ENCODE data around the gene CDHR3. TPM values are rescaled to one million over a fixed set of nuclear protein-coding genes. Genes with fewer than 3 reads are reported as not detected.
A peak's percentile ranks its signal among the peaks of the same experiment; 100 is the strongest.

The CDHR3 gene
- total RNA-seq, 1 experiment from 2014 or later = 0.26 TPM

DNA sequence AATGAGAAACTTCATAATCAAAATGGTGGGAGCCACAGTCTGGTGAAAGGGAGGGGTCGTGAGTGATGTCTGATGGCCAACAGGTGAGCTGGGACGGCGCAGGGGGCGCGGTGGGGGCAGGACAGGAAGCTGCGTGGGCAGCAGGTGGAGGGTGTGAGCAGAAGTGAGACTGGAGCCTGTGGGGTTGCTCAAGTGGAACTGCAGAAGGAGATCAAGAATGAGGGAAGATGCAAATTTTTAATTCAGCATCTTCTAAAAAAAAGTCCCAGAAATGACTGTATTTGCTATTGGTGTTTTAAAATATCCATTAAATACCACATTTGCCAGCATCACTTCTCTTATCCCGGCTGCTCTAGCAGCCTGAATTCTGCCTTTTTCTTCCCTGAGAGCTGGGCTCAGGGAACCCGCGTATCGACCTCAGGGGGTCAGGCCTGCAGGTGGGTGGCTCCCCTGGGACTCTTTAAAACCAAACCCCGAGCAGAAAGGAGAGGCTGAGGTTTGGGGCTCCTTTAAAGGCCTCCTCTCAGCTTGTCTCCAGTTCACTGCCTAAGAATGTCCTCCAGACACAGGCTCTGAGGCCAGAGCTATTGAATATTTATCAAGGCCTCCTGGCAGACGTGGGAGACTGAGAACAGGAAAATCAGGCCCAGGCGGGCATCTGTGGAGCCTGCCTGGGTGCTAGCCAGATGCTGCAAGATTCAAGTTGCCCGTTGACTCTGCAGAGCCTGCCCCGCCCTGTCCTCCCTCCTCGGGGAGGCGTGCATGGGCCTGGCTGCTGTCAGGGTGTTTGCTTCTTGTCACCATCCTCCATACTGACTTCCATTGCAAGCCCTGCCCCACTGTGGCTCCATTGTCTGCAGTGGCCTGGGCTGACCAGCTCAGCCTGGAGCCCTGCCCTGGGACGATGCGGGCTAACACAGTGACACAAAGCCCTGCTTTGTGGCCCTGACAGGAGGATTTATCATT, 95.2 kb downstream of the CDHR3 start:
- no peak for DNase-seq (ENCODE audit: low read depth in 1 of 2, low spot score in 2 of 2)
- no peaks in the 10 kb centered on the region for H3K36me3 ChIP-seq
- no peak overlapping the region for H3K27ac ChIP-seq
- H3K27me3 ChIP-seq (replicated peaks) = 0 out of 2 replicates have a peak, but pooled peaks cover under 1% of the 10 kb centered on the region
- no peak overlapping the region for H3K4me3 ChIP-seq
- no peaks in the 10 kb centered on the region for H3K9me3 ChIP-seq (replicated peaks)
- no peaks in the 10 kb centered on the region for H3K4me1 ChIP-seq (replicated peaks)

DNA sequence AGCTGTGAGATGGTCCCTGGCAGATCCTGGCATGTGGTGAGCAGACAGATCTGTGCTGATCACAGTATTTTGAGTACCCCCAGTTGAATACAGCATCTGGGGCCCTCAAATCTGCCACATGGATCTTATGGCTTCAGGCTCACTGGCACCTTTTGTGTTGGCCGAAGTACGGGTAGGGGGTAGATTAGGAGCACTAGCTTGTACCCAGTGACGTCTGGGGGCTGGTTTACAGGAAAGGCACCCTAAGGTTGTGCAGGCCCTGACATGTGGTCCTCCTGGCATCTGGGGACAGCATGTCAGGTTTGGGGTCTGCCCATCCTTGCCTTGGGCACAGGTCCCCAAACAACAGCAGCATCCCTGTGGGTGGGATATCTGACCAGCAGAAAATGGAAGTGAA, 95.9 kb downstream of the CDHR3 start:
- DNase-seq (ENCODE audit: low read depth in 1 of 2, low spot score in 2 of 2) = no peak
- Histone ChIP-seq H3K27me3 (replicated peaks) (no peaks in the 10 kb centered on the region), H3K9me3 (replicated peaks) (no peaks in the 10 kb centered on the region), H3K4me3 (no peak overlapping the region), H3K27ac (no peak overlapping the region), H3K36me3 (no peaks in the 10 kb centered on the region), H3K4me1 (replicated peaks) (no peaks in the 10 kb centered on the region)

GRCh38 chr7:106059556-106059955, 96.5 kb downstream of the CDHR3 start:
- H3K4me3 ChIP-seq = no peak overlapping the region
- H3K27me3 ChIP-seq (replicated peaks) = no peaks in the 10 kb centered on the region
- DNase-seq (ENCODE audit: low read depth in 1 of 2, low spot score in 2 of 2) = no peak
- no peaks in the 10 kb centered on the region for H3K9me3 ChIP-seq (replicated peaks)
- no peaks in the 10 kb centered on the region for H3K36me3 ChIP-seq
- peaks cover under 1% of the 10 kb centered on the region; the same call in 1 of the 2 replicates for H3K4me1 ChIP-seq (replicated peaks)
- H3K27ac ChIP-seq = no peak overlapping the region

- no peaks in the 10 kb centered on the region for H3K27me3 ChIP-seq (replicated peaks)
- H3K27ac ChIP-seq = no peak overlapping the region
- H3K9me3 ChIP-seq (replicated peaks) = no peaks in the 10 kb centered on the region
- no peak for DNase-seq (ENCODE audit: low read depth in 1 of 2, low spot score in 2 of 2)
- H3K4me3 ChIP-seq = no peak overlapping the region
- H3K36me3 ChIP-seq = no peaks in the 10 kb centered on the region
- H3K4me1 ChIP-seq (replicated peaks) = peaks cover 9% of the 10 kb centered on the region
Observed at GRCh38 chr7:106060394-106060920, 97.4 kb downstream of the CDHR3 start.

- Histone ChIP-seq H3K4me3 (no peak overlapping the region), H3K27me3 (replicated peaks) (no peaks in the 10 kb centered on the region), H3K27ac (no peak overlapping the region), H3K36me3 (no peaks in the 10 kb centered on the region), H3K9me3 (replicated peaks) (no peaks in the 10 kb centered on the region), H3K4me1 (replicated peaks) (peaks cover 14% of the 10 kb centered on the region)
- DNase-seq (ENCODE audit: low read depth in 1 of 2, low spot score in 2 of 2) = no peak
Observed at GRCh38 chr7:106061301-106061979, 98.4 kb downstream of the CDHR3 start.

DNA sequence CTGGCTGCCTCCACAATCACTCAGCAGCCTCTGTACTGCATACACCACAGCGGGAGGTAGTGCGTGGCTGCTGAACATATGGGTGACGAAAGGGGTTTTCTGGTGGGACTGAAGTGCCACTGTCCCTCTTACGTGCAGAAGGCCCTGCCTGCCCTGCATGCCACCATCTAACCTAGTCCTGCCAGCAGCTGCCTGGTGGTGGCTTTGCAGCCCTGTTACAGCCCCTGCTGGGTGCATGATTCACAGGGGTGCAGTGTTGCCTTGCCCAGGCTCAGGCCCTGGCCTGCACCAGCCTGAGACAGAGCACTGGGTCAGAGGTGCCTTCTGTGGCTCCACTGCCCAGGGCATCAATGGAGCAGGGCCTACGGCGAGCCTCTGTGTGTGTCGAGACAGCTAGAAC, 98.9 kb downstream of the CDHR3 start:
- no peak for DNase-seq (ENCODE audit: low read depth in 1 of 2, low spot score in 2 of 2)
- H3K4me3 ChIP-seq = no peak overlapping the region
- no peaks in the 10 kb centered on the region for H3K9me3 ChIP-seq (replicated peaks)
- no peaks in the 10 kb centered on the region for H3K36me3 ChIP-seq
- peaks cover 14% of the 10 kb centered on the region for H3K4me1 ChIP-seq (replicated peaks)
- no peaks in the 10 kb centered on the region for H3K27me3 ChIP-seq (replicated peaks)
- H3K27ac ChIP-seq = no peak overlapping the region

DNA sequence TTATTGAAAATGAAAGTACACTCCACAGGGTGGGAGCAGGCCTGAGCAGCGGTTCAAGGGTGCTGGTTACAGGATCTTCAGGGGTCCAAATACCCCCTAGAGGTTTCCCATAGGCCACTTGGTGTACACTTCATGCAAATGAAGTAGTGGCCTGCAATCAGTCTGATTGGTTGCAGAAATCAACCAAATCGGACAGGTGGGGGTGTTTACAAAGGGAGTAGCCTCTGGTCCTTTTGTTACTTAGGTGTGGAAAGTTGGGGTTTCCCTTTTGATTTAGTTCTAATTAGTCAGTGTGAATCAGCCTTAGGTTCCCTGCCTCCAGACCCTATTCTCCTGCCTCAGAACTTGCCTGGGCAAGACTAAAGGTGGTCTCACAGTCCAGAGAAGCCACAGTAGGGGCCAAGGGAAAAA, 99.5 kb downstream of the CDHR3 start:
- Histone ChIP-seq H3K4me1 (replicated peaks) (peaks cover 14% of the 10 kb centered on the region), H3K4me3 (no peak overlapping the region), H3K27ac (no peak overlapping the region), H3K9me3 (replicated peaks) (no peaks in the 10 kb centered on the region), H3K27me3 (replicated peaks) (no peaks in the 10 kb centered on the region), H3K36me3 (no peaks in the 10 kb centered on the region)
- DNase-seq (ENCODE audit: low read depth in 1 of 2, low spot score in 2 of 2) = no peak

DNA sequence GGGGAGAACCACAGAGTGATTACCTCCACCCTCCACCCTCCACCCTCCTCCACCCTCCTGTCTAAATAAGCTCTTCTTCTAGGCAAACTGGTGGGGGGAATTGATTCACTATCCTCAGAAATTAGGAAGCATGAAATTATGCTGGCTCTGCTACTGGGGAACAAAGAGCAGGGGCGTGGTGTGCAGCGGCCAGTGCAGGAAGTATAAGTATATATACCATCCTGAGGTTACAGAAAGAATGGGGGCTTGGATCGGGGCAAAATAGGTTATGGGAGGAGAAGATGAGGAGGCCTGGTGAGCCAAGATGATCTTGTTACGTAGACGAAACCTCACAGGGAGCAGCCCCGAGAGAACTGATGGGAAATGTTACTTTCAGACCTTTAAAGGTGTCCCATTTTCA, 100.0 kb downstream of the CDHR3 start:
- no peak for DNase-seq (ENCODE audit: low read depth in 1 of 2, low spot score in 2 of 2)
- peaks cover 14% of the 10 kb centered on the region for H3K4me1 ChIP-seq (replicated peaks)
- H3K27me3 ChIP-seq (replicated peaks) = no peaks in the 10 kb centered on the region
- H3K4me3 ChIP-seq = no peak overlapping the region
- H3K36me3 ChIP-seq = no peaks in the 10 kb centered on the region
- no peaks in the 10 kb centered on the region for H3K9me3 ChIP-seq (replicated peaks)
- no peak overlapping the region for H3K27ac ChIP-seq

- H3K36me3 ChIP-seq = no peaks in the 10 kb centered on the region
- H3K27ac ChIP-seq = no peak overlapping the region
- H3K9me3 ChIP-seq (replicated peaks) = no peaks in the 10 kb centered on the region
- peaks cover 14% of the 10 kb centered on the region for H3K4me1 ChIP-seq (replicated peaks)
- no peak for DNase-seq (ENCODE audit: low read depth in 1 of 2, low spot score in 2 of 2)
- no peak overlapping the region for H3K4me3 ChIP-seq
- no peaks in the 10 kb centered on the region for H3K27me3 ChIP-seq (replicated peaks)
Observed at GRCh38 chr7:106063692-106064091, 100.6 kb downstream of the CDHR3 start.

DNA sequence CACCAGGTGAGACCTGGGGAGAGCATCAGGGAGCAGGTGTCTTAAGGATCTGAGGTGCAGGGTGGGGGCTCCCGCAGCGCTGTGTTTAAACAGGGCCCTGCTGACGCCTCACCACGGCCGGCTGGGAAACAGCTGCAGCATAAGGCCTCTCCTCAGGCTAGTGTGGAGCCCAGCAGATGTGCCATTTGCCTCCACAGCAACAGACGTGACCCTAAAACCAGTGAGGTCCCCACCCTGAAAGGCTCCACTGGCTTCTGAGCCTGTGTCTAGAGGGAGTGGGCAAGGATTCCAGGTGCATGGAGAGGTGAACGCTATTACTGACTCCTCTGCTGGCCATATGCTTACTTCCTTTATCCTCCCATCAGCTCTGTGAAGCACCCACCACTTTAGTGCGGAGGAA, 101.3 kb downstream of the CDHR3 start:
- H3K4me3 ChIP-seq = no peak overlapping the region
- no peak for DNase-seq (ENCODE audit: low read depth in 1 of 2, low spot score in 2 of 2)
- H3K27ac ChIP-seq = no peak overlapping the region
- no peaks in the 10 kb centered on the region for H3K27me3 ChIP-seq (replicated peaks)
- peaks cover 14% of the 10 kb centered on the region for H3K4me1 ChIP-seq (replicated peaks)
- H3K9me3 ChIP-seq (replicated peaks) = no peaks in the 10 kb centered on the region
- no peaks in the 10 kb centered on the region for H3K36me3 ChIP-seq

DNA sequence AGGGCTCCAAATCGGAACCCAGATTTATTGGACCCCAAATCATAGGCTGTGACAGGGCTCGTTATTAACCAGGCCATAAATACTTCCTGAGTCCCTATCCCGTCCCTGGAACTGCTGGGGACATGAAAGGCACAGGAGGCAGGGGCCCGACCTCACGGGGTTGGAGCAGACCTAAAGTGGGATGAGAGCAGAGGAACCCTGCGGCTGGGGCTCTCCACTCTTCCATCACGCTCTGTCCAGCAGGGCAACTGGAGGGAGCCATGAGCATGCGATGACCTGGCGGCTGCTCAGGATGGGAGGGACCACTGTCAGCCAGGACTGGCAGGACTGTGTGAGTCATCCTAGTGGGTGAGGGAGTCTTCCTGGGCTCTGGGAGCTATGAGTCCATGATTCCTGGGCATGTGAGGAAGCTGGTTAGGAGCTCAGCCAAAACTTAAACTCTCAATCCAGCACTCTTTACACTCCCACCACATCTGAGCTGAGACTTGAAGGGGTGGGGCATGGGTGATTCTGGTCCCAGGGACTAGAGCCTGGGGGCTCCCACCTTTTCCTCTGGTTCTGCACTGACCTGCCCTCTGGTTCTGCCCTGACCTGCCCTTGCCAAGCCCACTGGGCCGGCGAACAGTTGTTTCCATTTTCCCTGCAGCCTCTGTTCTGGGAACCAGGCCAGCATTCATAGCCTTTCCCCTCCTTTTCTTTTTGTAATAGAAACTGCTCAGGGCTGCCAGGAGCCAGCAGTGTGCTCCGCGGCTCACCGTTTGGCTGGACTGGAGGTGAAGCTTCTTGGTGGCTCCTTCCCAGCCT, 101.9 kb downstream of the CDHR3 start:
- H3K36me3 ChIP-seq = no peaks in the 10 kb centered on the region
- no peak overlapping the region for H3K27ac ChIP-seq
- H3K4me1 ChIP-seq (replicated peaks) = peaks cover 14% of the 10 kb centered on the region
- H3K4me3 ChIP-seq = peak overlapping the region; percentile 12; the same call in 1 of the 2 replicates
- H3K27me3 ChIP-seq (replicated peaks) = no peaks in the 10 kb centered on the region
- peak; percentile 69 to 88 for DNase-seq (ENCODE audit: low read depth in 1 of 2, low spot score in 2 of 2)
- no peaks in the 10 kb centered on the region for H3K9me3 ChIP-seq (replicated peaks)

DNA sequence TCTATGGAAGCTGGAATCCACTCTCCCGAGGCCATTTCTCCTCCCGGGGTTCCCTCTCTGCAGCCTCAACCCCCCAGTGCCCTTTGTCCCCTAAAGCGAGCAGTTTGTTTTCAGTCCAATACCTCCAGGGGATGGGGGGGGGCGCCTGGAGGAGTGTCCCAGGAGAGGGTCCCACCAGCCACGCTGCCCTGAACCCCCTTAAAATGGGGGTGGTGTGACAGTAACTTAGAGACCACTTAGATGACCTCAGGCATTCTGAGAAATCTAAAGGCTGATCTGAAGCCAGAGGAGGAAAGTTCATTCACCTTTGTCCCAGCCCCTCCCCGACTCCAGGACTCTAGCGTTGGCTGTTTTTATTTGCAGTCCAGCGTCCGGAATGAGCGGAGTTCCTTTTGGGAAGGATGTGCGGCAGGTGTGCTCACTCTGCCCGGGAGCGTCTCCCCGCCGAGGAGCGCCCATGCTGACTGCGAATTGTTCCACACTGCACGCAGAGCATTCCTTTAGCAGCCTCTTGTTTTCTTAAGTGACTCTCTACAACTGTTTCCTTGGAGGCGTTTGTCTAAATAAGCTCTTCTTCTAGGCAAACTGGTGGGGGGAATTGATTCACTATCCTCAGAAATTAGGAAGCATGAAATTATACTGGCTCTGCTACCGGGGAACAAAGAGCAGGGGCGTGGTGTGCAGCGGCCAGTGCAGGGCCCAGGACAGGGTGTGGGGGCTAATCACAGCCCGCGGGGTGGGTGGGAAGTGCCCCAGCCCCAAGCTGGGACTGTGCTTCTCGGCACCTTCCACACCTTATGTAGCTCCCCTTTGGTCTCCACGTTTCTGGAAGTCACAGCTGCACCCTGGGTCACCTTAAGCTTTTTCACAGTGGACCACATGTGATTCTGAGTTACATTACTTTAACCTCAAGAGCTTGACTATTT, 102.8 kb downstream of the CDHR3 start:
- peaks cover 14% of the 10 kb centered on the region for H3K4me1 ChIP-seq (replicated peaks)
- no peaks in the 10 kb centered on the region for H3K36me3 ChIP-seq
- H3K27ac ChIP-seq = no peak overlapping the region
- no peaks in the 10 kb centered on the region for H3K9me3 ChIP-seq (replicated peaks)
- no peaks in the 10 kb centered on the region for H3K27me3 ChIP-seq (replicated peaks)
- H3K4me3 ChIP-seq = no peak overlapping the region
- peak in 1 of 2 experiments; percentile 1 for DNase-seq (ENCODE audit: low read depth in 1 of 2, low spot score in 2 of 2)

All from SJSA1 (cell line).